Heart right ventricle (tissue), 16 donors: ENCODE measurements around the gene OLA1. TPM values are rescaled to one million over a fixed set of nuclear protein-coding genes. Genes with fewer than 3 reads are reported as not detected.
"Not testable (repeated sequence)": the region's sequence is repeated elsewhere in the genome, so short reads cannot be mapped to it uniquely, and the experiment has no call there.

Source experiments
- ATAC-seq, 8 donors: fragments of 200-7000 bp; cut with Tn5 transposase; one replicate each; pipeline ENCODE4 v1.9.1; 2020; ENCODE audit warnings: mild to moderate bottlenecking in 8 of 8, moderate library complexity in 8 of 8, moderate number of reproducible peaks in 1 of 8
- DNase-seq, 2 donors: peaks; one replicate each; pipeline ENCODE4 v3.0.0-alpha.2; 2020
- H3K27ac ChIP-seq, 10 donors: fragments of 200-600 bp; sonication (generic) in 2 of 10; one replicate each; pipeline versions ENCODE4 v1.5.0 to v1.8.0; 2020 to 2022; ENCODE audit warnings: mild to moderate bottlenecking in 3 of 10
- H3K27me3 ChIP-seq, 7 donors: fragments of 200-600 bp; one replicate each; pipeline ENCODE4 v1.8.0; 2021 to 2022; ENCODE audit warnings: mild to moderate bottlenecking in 2 of 7
- H3K36me3 ChIP-seq, 9 donors: fragments of 200-600 bp; sonication (generic) in 1 of 9; one replicate each; pipeline versions ENCODE4 v1.5.0 to v1.8.0; 2020 to 2022; ENCODE audit warnings: mild to moderate bottlenecking in 2 of 9
- H3K4me1 ChIP-seq, 9 donors: fragments of 200-600 bp; sonication (generic) in 1 of 9; one replicate each; pipeline versions ENCODE4 v1.5.0 to v1.8.0; 2020 to 2022; ENCODE audit warnings: mild to moderate bottlenecking in 4 of 9
- H3K4me3 ChIP-seq, 10 donors: fragments of 200-600 bp; sonication (generic) in 2 of 10; one replicate each; pipeline versions ENCODE4 v1.5.0 to v1.8.0; 2020 to 2022; ENCODE audit warnings: mild to moderate bottlenecking in 7 of 10, moderate library complexity in 2 of 10
- H3K9me3 ChIP-seq, 11 donors: fragments of 200-600 bp in 10 of 11; sonication (generic) in 2 of 11; one replicate each; pipeline versions ENCODE4 v1.5.0 to v1.8.0; 2013 to 2022; ENCODE audit warnings: mild to moderate bottlenecking in 2 of 11, control low read depth in 1 of 11, moderate library complexity in 1 of 11
- CTCF ChIP-seq, 9 donors: fragments of 200-600 bp; sonication (generic) in 2 of 9; IDR thresholded peaks; one replicate each; pipeline versions ENCODE4 v1.5.0 to v1.8.0; 2021 to 2022; ENCODE audit warnings: antibody characterized with exemption in 9 of 9, mild to moderate bottlenecking in 5 of 9, moderate library complexity in 1 of 9
- WGBS, 2 donors: extraction: QIAGEN DNeasy Blood & Tissue Kit; methylation state at CpG; one replicate each; pipeline ENCODE4 v1.1.7; 2013; ENCODE audit warnings: inconsistent platforms in 1 of 2; 5-methylcytosine and 5-hydroxymethylcytosine counted together
- intact Hi-C, 10 donors: fragments of 100-400 bp; cut with DNase I; formaldehyde crosslinking; loops; one replicate each; pipeline versions ENCODE4 v1.11.1 to v1.14.2; 2022
- polyA plus RNA-seq, 2 donors: library from polyadenylated mRNA; stranded (reverse); fragments of 200-250 nt; gene quantifications; one replicate each; pipeline ENCODE4 v1.2.3, GENCODE V29; 2013
- total RNA-seq, 10 donors: library from RNA; stranded (reverse); fragmentation: NEBNext Ultra II Directional in 3 of 10; extraction: Animal tissue kit (Norgen Biotek cat#: 25700) in 3 of 10; gene quantifications; one replicate each; pipeline versions ENCODE4 v1.2.1 to v1.2.4, GENCODE V29; 2021 to 2023
- donor health status: Arrhythmogenic right ventricular cardiomyopathy.
- donor health status: ischemic (EF 13 %, LVEDD 7.1; RV severe dilation, severe dysfunction).
- donor health status: healthy with polysubstance abuse.
- donor health status: DM: no; HTN: yes; CAD: no.
- donor health status: DM: no; HTN: no; CAD: no.
- donor health status: ischemic (EF 25% LVEDD 6.9; RV normal size, moderate dysfunction).
- donor health status: ischemic (EF 25% LVEDD 5.7; RV mildly dilated, moderate dysfunction).
- donor health status: healthy.
- donor health status: DM: yes; HTN: yes; CAD: no.
- donor health status: Ischemic cardiomyopathy.
- donor health status: ischemic (EF 35%, LVEDD 5.7; RV mildly dilated, moderate dysfunction).
- donor health status: nonischemic (EF 11% LVEDD 7.7; RV severe dilation, severe dysfunction).
- donor health status: DM: yes; HTN: yes; CAD: no.
- donor health status: PGD.
- donor health status: ischemic (EF 29% LVEDD 5.4; RV normal size, mild dysfunction).
- donor health status: nonischemic (EF 23%, LVEDD 6.1; RV moderate dilation, normal function).

OLA1 gene
- total and polyA plus RNA-seq, 12 donors: 23.7 to 85.2 (median 73.3) TPM

DNA sequence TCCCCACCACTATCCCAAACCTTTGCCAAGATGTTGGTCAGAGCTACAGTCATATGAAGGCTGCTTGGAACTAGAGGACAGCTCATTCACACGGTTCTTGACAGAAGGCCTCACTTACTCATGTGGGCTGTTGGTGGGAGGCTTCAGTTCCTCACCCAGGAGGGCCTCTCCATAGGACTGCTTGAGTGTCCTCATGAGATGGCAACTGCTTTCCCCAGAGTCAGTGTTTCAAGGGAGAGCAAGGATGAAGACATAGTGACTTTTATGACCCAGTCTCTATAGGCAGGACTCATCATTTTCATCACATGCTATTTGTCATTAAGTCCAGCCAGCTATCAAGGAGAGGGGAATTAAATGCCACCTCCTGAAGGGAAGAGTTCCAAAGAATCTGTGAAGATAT lies 33.4 kb upstream of the OLA1 start:
- peaks cover 0 to 4% (median 0%) of the 10 kb centered on the region in 9 donors for H3K4me1 ChIP-seq
- no peak for DNase-seq
- H3K27ac ChIP-seq: no peak overlapping the region
- H3K36me3 ChIP-seq: no peaks in the 10 kb centered on the region
- no peaks in the 10 kb centered on the region for H3K9me3 ChIP-seq
- no peak overlapping the region for H3K4me3 ChIP-seq
- WGBS, 2 donors: 68 to 72% methylated on average over 1 of the region's 1 CpG
- ATAC-seq: no peak
- no peak for TF ChIP-seq CTCF (IDR thresholded peaks at IDR 0.05)
- peaks cover 0 to 19% (median 7%) of the 10 kb centered on the region in 7 donors for H3K27me3 ChIP-seq
- intact Hi-C loops: no loop called here

DNA sequence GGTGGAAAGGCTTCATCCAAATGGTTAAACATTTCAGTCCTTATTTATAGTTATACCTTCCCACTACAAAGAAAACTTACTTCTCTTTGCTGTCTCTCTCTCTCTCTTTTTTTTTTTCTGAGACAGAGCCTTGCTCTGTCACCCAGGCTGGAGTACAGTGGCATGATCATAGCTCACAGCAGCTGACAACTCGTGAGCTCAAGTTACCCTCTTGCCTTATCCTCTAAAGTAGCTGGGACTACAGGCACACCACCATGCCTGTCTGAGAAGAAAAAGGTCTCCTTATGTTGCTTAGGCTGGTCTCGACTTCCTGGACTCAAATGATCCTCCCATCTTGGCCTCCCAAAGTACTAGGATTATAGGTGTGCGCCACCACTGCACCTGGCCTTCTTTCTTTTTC lies 32.3 kb upstream of the OLA1 start:
- H3K36me3 ChIP-seq: no peaks in the 10 kb centered on the region
- peaks cover 0 to 19% (median 3%) of the 10 kb centered on the region in 7 donors for H3K27me3 ChIP-seq
- no peak overlapping the region for H3K27ac ChIP-seq
- 75 to 76% methylated on average over 3 of the region's 3 CpGs for WGBS, 2 donors
- no peak for ATAC-seq
- intact Hi-C loops: no loop called here
- no peaks in the 10 kb centered on the region for H3K9me3 ChIP-seq
- DNase-seq: no peak
- TF ChIP-seq CTCF (IDR thresholded peaks at IDR 0.05): no peak
- peaks cover 0 to 4% (median 0%) of the 10 kb centered on the region in 9 donors for H3K4me1 ChIP-seq
- H3K4me3 ChIP-seq: no peak overlapping the region

- ATAC-seq, H3K4me3 ChIP-seq, H3K4me1 ChIP-seq, H3K27ac ChIP-seq, DNase-seq, intact Hi-C loops, H3K9me3 ChIP-seq, H3K36me3 ChIP-seq: not testable (repeated sequence)
- peaks cover 0 to 19% (median 8%) of the 10 kb centered on the region in 7 donors for H3K27me3 ChIP-seq
- WGBS, 2 donors: 95 to 100% methylated on average over 1 to 2 of the region's 6 CpGs
Measured at GRCh38 chr2:174270263-174270662, 21.9 kb upstream of the OLA1 start.

DNA sequence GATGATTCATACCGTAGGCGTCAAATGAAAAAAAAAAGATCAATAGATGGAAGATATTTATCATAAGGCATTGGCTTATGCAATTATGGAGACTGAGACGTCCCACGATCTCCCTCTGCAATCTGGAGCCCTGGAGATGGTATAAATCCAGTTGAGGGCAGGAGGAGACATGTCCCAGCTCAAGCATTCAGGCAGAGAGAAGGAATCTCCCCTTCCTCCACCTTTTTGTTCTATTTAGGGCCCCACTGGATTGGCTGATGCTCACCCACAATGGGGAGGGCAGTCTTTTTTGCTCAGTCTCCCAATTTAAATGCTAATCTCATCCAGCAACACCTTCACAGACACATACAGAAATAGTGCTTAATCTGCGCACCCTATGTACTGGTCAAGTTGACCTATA lies 18.0 kb upstream of the OLA1 start:
- ATAC-seq: no peak
- Histone ChIP-seq H3K9me3 (no peaks in the 10 kb centered on the region), H3K4me3 (no peak overlapping the region), H3K27me3 (peaks cover 0 to 33% (median 8%) of the 10 kb centered on the region in 7 donors), H3K27ac (no peak overlapping the region), H3K36me3 (no peaks in the 10 kb centered on the region), H3K4me1 (no peaks in the 10 kb centered on the region)
- intact Hi-C loops: no loop called here
- DNase-seq: no peak
- 80 to 83% methylated on average over 5 of the region's 5 CpGs for WGBS, 2 donors
- TF ChIP-seq CTCF (IDR thresholded peaks at IDR 0.05): no peak

DNA sequence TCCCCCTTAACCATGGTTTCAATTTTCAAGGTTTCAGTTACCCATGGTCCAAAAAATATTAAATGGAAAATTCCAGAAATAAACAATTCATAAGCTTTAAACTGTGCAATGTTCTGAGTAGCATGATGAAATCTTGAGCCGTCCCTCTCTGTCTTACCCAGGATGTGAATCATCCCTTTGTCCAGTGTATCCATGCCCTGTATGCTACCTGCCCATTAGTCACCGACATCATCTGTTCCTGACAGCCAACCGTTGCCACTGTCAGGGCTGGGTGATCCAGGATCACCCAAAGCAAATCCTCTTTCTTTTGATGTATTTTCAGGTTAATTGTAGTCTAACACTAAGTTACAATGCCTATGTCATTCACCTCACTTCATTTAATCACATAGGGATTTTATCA lies 15.7 kb upstream of the OLA1 start:
- no peak for TF ChIP-seq CTCF (IDR thresholded peaks at IDR 0.05)
- no peaks in the 10 kb centered on the region for H3K9me3 ChIP-seq
- ATAC-seq (no peak), DNase-seq (no peak)
- no peaks in the 10 kb centered on the region for H3K4me1 ChIP-seq
- H3K27ac ChIP-seq: no peak overlapping the region
- H3K27me3 ChIP-seq: peaks cover 0 to 33% (median 8%) of the 10 kb centered on the region in 7 donors
- intact Hi-C loops: no loop called here
- H3K4me3 ChIP-seq: no peak overlapping the region
- WGBS, 2 donors: 72 to 78% methylated on average over 3 of the region's 3 CpGs
- no peaks in the 10 kb centered on the region for H3K36me3 ChIP-seq
